Glutamatergic neuron (in vitro differentiated cells): ENCODE results near the gene PODN. TPM values are rescaled to one million over a fixed set of nuclear protein-coding genes. Genes with fewer than 3 reads are reported as not detected.

ENCODE experiments used
- DNase-seq: peaks from one replicate; pipeline ENCODE4 v3.0.0; 2022
- H3K27ac Mint-ChIP-seq: one replicate; pipeline ENCODE4 v1.8.0; 2020; ENCODE audit warnings: mild to moderate bottlenecking, mixed read lengths, inconsistent platforms; ENCODE audit not compliant: unreplicated experiment
- H3K27me3 Mint-ChIP-seq: one replicate; pipeline ENCODE4 v1.8.0; 2020; ENCODE audit warnings: mild to moderate bottlenecking, moderate library complexity, mixed read lengths, inconsistent platforms; ENCODE audit not compliant: unreplicated experiment
- H3K36me3 Mint-ChIP-seq: one replicate; pipeline ENCODE4 v1.8.0; 2020; ENCODE audit warnings: mild to moderate bottlenecking, mixed read lengths, inconsistent platforms; ENCODE audit not compliant: unreplicated experiment
- H3K4me1 Mint-ChIP-seq: one replicate; pipeline ENCODE4 v1.8.0; 2020; ENCODE audit warnings: mild to moderate bottlenecking, low read depth, mixed read lengths, inconsistent platforms; ENCODE audit not compliant: unreplicated experiment
- H3K4me3 Mint-ChIP-seq: one replicate; pipeline ENCODE4 v1.8.0; 2020; ENCODE audit warnings: mild to moderate bottlenecking, mixed read lengths, inconsistent platforms; ENCODE audit not compliant: unreplicated experiment
- H3K9me3 Mint-ChIP-seq: one replicate; pipeline ENCODE4 v1.8.0; 2020; ENCODE audit warnings: mild to moderate bottlenecking, moderate library complexity, mixed read lengths, inconsistent platforms; ENCODE audit not compliant: unreplicated experiment
- total RNA-seq: library from RNA; stranded (reverse); fragmentation: NEBNext Ultra II Directional; extraction: Animal tissue kit (Norgen Biotek cat#: 25700); gene quantifications from one replicate; pipeline ENCODE4 v1.2.1, GENCODE V29; 2021; ENCODE audit not compliant: unreplicated experiment
- TF ChIP-seq, protein P1 (sequence below): fragments of 200-600 bp; sonication (generic); IDR thresholded peaks from one replicate; pipeline ENCODE4 v1.5.0; 2021; ENCODE audit not compliant: partially characterized antibody, unreplicated experiment

PODN gene
- total RNA-seq, 1 donor from 2014 or later, result 3.1 TPM

DNA sequence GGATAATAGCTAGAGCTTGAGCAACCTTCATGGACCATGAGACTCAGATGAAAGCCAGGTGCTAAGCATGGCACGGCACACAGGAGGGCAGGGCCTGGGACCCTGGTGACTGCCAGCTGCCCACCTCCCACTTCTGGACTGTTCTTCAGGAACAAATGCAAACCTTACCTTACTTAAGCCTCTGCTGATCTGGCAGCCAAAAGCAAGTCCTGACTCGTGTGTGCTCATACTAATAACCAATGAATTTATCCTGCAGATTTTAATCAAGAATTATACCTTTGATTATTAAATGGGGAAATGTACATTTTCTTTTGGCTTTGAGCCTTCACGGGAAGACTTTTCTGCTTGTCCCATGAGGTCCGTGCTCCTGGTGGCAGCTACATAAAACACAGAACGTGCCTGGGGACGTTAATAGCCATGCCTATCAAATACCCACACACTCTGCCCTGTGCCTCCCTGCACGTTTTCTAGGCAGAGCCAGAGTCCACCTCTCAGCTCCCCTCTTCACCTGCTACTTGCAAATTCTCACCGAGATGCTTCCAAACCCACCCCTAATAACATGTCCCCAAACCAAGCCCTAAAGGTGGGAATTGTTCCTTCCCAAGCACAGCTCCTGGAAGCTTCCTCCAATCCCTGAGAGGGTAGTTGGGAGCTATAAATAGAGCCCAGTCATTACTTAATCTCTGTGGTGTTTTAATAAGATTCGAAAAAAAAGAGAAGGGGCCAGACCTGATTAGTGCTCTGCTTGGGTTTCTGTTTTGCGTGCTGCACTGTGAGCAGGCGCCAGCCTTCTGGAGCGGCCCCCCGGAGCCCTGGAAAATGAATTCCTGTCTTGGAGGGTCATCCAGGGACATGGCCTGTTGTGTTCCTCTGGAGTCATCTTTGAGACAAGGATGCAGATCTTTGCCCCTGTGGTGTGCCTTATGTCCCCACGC, 46.9 kb downstream of the PODN start:
- Mint-ChIP-seq H3K4me3 (no peak overlapping the region), H3K36me3 (peaks cover 8% of the 10 kb centered on the region), H3K27ac (no peak overlapping the region), H3K9me3 (peaks cover 7% of the 10 kb centered on the region), H3K27me3 (peaks cover 11% of the 10 kb centered on the region), H3K4me1 (peaks cover 11% of the 10 kb centered on the region)
- TF ChIP-seq, protein P1, sequence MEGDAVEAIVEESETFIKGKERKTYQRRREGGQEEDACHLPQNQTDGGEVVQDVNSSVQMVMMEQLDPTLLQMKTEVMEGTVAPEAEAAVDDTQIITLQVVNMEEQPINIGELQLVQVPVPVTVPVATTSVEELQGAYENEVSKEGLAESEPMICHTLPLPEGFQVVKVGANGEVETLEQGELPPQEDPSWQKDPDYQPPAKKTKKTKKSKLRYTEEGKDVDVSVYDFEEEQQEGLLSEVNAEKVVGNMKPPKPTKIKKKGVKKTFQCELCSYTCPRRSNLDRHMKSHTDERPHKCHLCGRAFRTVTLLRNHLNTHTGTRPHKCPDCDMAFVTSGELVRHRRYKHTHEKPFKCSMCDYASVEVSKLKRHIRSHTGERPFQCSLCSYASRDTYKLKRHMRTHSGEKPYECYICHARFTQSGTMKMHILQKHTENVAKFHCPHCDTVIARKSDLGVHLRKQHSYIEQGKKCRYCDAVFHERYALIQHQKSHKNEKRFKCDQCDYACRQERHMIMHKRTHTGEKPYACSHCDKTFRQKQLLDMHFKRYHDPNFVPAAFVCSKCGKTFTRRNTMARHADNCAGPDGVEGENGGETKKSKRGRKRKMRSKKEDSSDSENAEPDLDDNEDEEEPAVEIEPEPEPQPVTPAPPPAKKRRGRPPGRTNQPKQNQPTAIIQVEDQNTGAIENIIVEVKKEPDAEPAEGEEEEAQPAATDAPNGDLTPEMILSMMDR, result no peak
- no peak for DNase-seq

DNA sequence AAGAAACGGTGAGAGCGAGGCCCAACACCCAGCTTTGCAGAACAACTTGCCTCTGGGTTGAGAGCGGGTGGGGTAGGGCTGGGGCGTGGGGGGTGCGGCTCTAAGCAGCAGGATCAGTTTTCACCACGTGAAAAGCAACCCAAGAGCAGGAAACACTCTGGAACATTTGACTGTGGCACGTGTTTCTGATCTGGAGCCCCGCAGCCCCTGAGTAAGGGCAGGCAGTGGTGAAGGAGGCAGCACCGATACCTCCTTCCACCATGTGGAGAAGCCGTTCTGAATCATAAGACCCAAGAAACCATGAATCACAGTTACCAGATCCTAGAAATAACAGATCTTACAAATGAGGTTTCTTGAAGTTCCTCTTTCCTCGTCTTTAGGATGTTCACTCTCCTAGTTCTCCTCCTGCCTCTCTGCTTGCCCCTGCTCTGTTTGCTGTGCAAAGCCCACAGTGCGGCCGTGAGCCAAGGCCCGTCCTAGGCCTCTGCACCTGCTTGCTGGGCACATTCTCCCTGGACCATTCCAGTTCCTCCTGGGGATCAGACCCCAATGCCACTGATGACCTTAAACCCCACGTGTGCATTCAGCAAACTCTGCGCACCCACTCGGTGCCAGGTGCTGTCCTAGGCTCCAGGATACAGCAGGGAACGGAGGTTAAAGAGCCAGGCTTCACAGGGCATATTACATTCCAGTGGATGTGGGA, 48.5 kb downstream of the PODN start:
- Mint-ChIP-seq H3K4me1 (peaks cover 14% of the 10 kb centered on the region), H3K9me3 (peaks cover 5% of the 10 kb centered on the region), H3K27me3 (peaks cover 11% of the 10 kb centered on the region), H3K4me3 (no peak overlapping the region), H3K27ac (no peak overlapping the region), H3K36me3 (peaks cover 8% of the 10 kb centered on the region)
- no peak for DNase-seq
- TF ChIP-seq, protein P1, result no peak

DNA sequence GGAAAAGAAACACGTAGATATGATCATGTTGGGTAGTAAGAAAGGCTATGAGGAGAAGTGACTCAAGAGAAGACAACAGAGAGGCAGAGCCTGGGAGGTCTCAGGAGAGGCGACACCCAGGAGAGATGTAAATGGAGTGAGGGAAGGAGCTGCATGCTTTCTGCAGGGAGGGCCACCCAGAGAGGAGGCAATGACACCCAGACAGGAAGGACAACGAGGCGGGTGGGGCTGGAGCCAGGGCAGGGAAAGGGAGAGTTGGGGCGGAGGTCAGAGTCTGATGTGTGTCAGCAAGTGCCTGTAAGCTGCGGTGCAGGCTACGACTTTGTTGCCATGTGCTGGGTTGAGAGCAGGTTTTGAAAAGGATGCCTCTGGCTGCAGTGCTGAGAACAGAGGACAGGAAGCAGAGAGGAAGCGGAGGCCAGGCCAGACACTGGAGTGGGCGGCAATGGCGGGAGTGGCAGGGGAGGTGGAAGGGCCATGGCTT, 49.1 kb downstream of the PODN start:
- H3K27me3 Mint-ChIP-seq, result peaks cover 11% of the 10 kb centered on the region
- DNase-seq, result no peak
- peaks cover 3% of the 10 kb centered on the region for H3K9me3 Mint-ChIP-seq
- H3K36me3 Mint-ChIP-seq, result peaks cover 8% of the 10 kb centered on the region
- H3K4me3 Mint-ChIP-seq, result no peak overlapping the region
- H3K4me1 Mint-ChIP-seq, result peaks cover 14% of the 10 kb centered on the region
- TF ChIP-seq, protein P1, result no peak
- no peak overlapping the region for H3K27ac Mint-ChIP-seq

DNA sequence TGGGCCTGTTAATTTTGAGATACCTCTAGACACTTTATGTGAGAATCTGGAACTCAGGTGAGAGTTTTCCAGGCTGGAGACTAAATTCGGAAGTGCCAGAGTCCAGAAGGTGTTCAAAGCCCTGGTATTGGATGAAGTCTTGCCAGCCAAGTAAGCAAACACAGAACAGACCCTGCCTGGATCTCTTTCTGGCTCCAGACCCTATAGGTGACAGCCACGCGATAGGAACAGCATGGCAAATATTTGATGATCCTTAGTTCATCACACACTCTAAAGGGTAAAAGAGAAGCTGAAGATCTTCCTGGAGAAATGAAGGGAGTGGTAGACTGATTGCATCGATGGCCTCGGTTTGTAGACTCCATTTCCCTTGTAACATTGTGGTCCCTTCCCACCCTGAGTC, 49.7 kb downstream of the PODN start:
- no peak overlapping the region for H3K27ac Mint-ChIP-seq
- H3K27me3 Mint-ChIP-seq, result peaks cover 11% of the 10 kb centered on the region

More for the DNA sequence above, 49.7 kb downstream of the PODN start:
- Mint-ChIP-seq H3K4me3 (no peak overlapping the region), H3K4me1 (peaks cover 18% of the 10 kb centered on the region), H3K36me3 (peaks cover 8% of the 10 kb centered on the region), H3K9me3 (peaks cover 3% of the 10 kb centered on the region)
- no peak for DNase-seq
- TF ChIP-seq, protein P1, result no peak
